GM12878 (cell line): ENCODE results near the gene LRRK1. TPM values are rescaled to one million over a fixed set of nuclear protein-coding genes. Genes with fewer than 3 reads are reported as not detected.
A peak's percentile ranks its signal among the peaks of the same experiment; 100 is the strongest.

Experiments
- CHD1 ChIP-seq: IDR thresholded peaks from 2 replicates; pipeline ENCODE4 v1.6.1; 2012; ENCODE audit warnings: low read depth, low read length, improper control_type of control experiment
- HDGF ChIP-seq: fragments of 450-650 bp; IDR thresholded peaks from 2 replicates; pipeline ENCODE4 v1.6.1; 2016; ENCODE audit warnings: antibody characterized with exemption
- POLR2A ChIP-seq: IDR thresholded peaks from 2 replicates; pipeline ENCODE4 v1.6.1; 2011; ENCODE audit warnings: low read depth, mild to moderate bottlenecking, low read length
- POU2F2 ChIP-seq: IDR thresholded peaks from 3 replicates; pipeline ENCODE4 v1.6.1; 2011; ENCODE audit warnings: low read depth, mild to moderate bottlenecking, low read length, borderline replicate concordance
- SIN3A ChIP-seq: IDR thresholded peaks from 2 replicates; pipeline ENCODE4 v1.6.1; 2012; ENCODE audit warnings: low read depth, low read length, improper control_type of control experiment
- SUPT20H ChIP-seq: IDR thresholded peaks from 2 replicates; pipeline ENCODE4 v1.6.1; 2011; ENCODE audit warnings: low read depth, mild to moderate bottlenecking, low read length, moderate library complexity, borderline replicate concordance; ENCODE audit not compliant: control insufficient read depth
- TBL1XR1 ChIP-seq: IDR thresholded peaks from 2 replicates; pipeline ENCODE4 v1.6.1; 2012; ENCODE audit warnings: low read depth, low read length, improper control_type of control experiment
- TCF12 ChIP-seq: IDR thresholded peaks from 2 replicates; pipeline ENCODE4 v1.6.1; 2011; ENCODE audit warnings: low read depth, mild to moderate bottlenecking, low read length
- YY1 ChIP-seq: IDR thresholded peaks from 2 replicates; pipeline ENCODE4 v1.6.1; 2011; ENCODE audit warnings: low read depth, mild to moderate bottlenecking, low read length
- ZZZ3 ChIP-seq: IDR thresholded peaks from 2 replicates; pipeline ENCODE4 v1.6.1; 2011; ENCODE audit warnings: low read depth; ENCODE audit not compliant: control insufficient read depth, insufficient read length
- polyA plus RNA-seq, 11 experiments: library from polyadenylated mRNA; depleted of rRNA in 4 of 11; unstranded in 6 of 11; stranded (reverse) in 5 of 11; fragments of >200 nt; fragmentation: Nextera tagmentation in 4 of 11; fragmentation: Illumina TruSeq in 1 of 11; extraction: Ambion mirVana in 4 of 11; extraction: Trizol in 1 of 11; gene quantifications; 1 replicate in 1 of 11; 2 replicates in 10 of 11; pipeline versions ENCODE4 v1.2.1 to v1.2.3, GENCODE V29; 2011 to 2016; ENCODE audit warnings: inconsistent platforms in 2 of 11, missing spikeins in 2 of 11, low read depth in 1 of 11
- total RNA-seq, 4 experiments: library from RNA; depleted of rRNA in 3 of 4; stranded (reverse); fragments of >200 nt in 3 of 4; fragmentation: Illumina TruSeq in 1 of 4; extraction: Trizol in 1 of 4; gene quantifications; 2 replicates each; pipeline versions ENCODE4 v1.2.1 to v1.2.3, GENCODE V29; 2013 to 2021
- TF ChIP-seq, protein P1 (sequence below): IDR thresholded peaks from 2 replicates; pipeline ENCODE4 v1.6.1; 2012; ENCODE audit warnings: mild to moderate bottlenecking, low read depth, low read length

Gene LRRK1
- total and polyA plus RNA-seq, 10 of the 15 experiments (the other 5 are each of a cell fraction or from before 2014, with no cell fraction given), result 2.2 to 58.3 (median 17.9) TPM

GRCh38 chr15:100920516-100921135 lies 1.5 kb downstream of the LRRK1 start (continued):
- TF ChIP-seq ZZZ3 (no peak), CHD1 (peak; percentile 40; the same call in 1 of the 2 replicates), TBL1XR1 (no peak), POU2F2 (no peak), SUPT20H (no peak), SIN3A (peak; percentile 51; the same call in 1 of the 2 replicates), HDGF (peak; percentile 41; the same call in 1 of the 2 replicates), TCF12 (no peak), POLR2A (peak; percentile 22; the same call in 1 of the 2 replicates), YY1 (no peak)
- TF ChIP-seq, protein P1, sequence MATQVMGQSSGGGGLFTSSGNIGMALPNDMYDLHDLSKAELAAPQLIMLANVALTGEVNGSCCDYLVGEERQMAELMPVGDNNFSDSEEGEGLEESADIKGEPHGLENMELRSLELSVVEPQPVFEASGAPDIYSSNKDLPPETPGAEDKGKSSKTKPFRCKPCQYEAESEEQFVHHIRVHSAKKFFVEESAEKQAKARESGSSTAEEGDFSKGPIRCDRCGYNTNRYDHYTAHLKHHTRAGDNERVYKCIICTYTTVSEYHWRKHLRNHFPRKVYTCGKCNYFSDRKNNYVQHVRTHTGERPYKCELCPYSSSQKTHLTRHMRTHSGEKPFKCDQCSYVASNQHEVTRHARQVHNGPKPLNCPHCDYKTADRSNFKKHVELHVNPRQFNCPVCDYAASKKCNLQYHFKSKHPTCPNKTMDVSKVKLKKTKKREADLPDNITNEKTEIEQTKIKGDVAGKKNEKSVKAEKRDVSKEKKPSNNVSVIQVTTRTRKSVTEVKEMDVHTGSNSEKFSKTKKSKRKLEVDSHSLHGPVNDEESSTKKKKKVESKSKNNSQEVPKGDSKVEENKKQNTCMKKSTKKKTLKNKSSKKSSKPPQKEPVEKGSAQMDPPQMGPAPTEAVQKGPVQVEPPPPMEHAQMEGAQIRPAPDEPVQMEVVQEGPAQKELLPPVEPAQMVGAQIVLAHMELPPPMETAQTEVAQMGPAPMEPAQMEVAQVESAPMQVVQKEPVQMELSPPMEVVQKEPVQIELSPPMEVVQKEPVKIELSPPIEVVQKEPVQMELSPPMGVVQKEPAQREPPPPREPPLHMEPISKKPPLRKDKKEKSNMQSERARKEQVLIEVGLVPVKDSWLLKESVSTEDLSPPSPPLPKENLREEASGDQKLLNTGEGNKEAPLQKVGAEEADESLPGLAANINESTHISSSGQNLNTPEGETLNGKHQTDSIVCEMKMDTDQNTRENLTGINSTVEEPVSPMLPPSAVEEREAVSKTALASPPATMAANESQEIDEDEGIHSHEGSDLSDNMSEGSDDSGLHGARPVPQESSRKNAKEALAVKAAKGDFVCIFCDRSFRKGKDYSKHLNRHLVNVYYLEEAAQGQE, result 0 out of 2 replicates have a peak, but pooled peaks have one; percentile 61
